Measurements from ENCODE around the gene RAB35. TPM values are rescaled to one million over a fixed set of nuclear protein-coding genes. Genes with fewer than 3 reads are reported as not detected.
A peak's percentile ranks its signal among the peaks of the same experiment; 100 is the strongest.

RAB35 gene
- total RNA-seq, 1 experiment from 2014 or later, result 68.2 TPM

- CTCF ChIA-PET, result no interaction called here
- intact Hi-C loops (cut with micrococcal nuclease; ENCODE audit: unreplicated experiment), result no loop called here
- H3K27ac Mint-ChIP-seq (ENCODE audit: unreplicated experiment), result no peak overlapping the region
- no peak for DNase-seq
- no peak overlapping the region for H3K4me3 Mint-ChIP-seq (ENCODE audit: low read depth, unreplicated experiment)
- H3K36me3 Mint-ChIP-seq (ENCODE audit: insufficient read depth, unreplicated experiment), result peaks cover 40% of the 10 kb centered on the region
- no TSS peak for BruUV-seq (replicated peaks)
- TF ChIP-seq CTCF (IDR thresholded peaks at IDR 0.05; ENCODE audit: unreplicated experiment), result no peak
- peaks cover 15% of the 10 kb centered on the region for H3K4me1 Mint-ChIP-seq (ENCODE audit: low read depth, unreplicated experiment)
- H3K9me3 Mint-ChIP-seq (ENCODE audit: low read depth, unreplicated experiment), result no peaks in the 10 kb centered on the region
- no peaks in the 10 kb centered on the region for H3K27me3 Mint-ChIP-seq (ENCODE audit: unreplicated experiment)
Observed at GRCh38 chr12:120110550-120111501, 5.7 kb downstream of the RAB35 start.

- BruUV-seq (replicated peaks), result no TSS peak
- peaks cover 11% of the 10 kb centered on the region for H3K4me1 Mint-ChIP-seq (ENCODE audit: low read depth, unreplicated experiment)
- H3K27me3 Mint-ChIP-seq (ENCODE audit: unreplicated experiment), result no peaks in the 10 kb centered on the region
- no peak overlapping the region for H3K27ac Mint-ChIP-seq (ENCODE audit: unreplicated experiment)
- H3K4me3 Mint-ChIP-seq (ENCODE audit: low read depth, unreplicated experiment), result no peak overlapping the region
- no peak for DNase-seq
- H3K36me3 Mint-ChIP-seq (ENCODE audit: insufficient read depth, unreplicated experiment), result peaks cover 38% of the 10 kb centered on the region
- no peaks in the 10 kb centered on the region for H3K9me3 Mint-ChIP-seq (ENCODE audit: low read depth, unreplicated experiment)
- CTCF ChIA-PET, result interaction anchor here (1.2 kb wide), 1 partner anchor 23 kb away, joined by 8 read pairs; no protein-coding TSS in a partner anchor
- no peak for TF ChIP-seq CTCF (IDR thresholded peaks at IDR 0.05; ENCODE audit: unreplicated experiment)
- intact Hi-C loops (cut with micrococcal nuclease; ENCODE audit: unreplicated experiment), result no loop called here
Observed at GRCh38 chr12:120109570-120110267, 6.8 kb downstream of the RAB35 start.

- peaks cover 52% of the 10 kb centered on the region for H3K36me3 Mint-ChIP-seq (ENCODE audit: insufficient read depth, unreplicated experiment)
- peaks cover 10% of the 10 kb centered on the region for H3K4me1 Mint-ChIP-seq (ENCODE audit: low read depth, unreplicated experiment)
- H3K27ac Mint-ChIP-seq (ENCODE audit: unreplicated experiment), result no peak overlapping the region
- TSS peak; percentile 29 for BruUV-seq (replicated peaks)
- CTCF ChIA-PET, result no interaction called here
- H3K27me3 Mint-ChIP-seq (ENCODE audit: unreplicated experiment), result no peaks in the 10 kb centered on the region
- H3K4me3 Mint-ChIP-seq (ENCODE audit: low read depth, unreplicated experiment), result no peak overlapping the region
- H3K9me3 Mint-ChIP-seq (ENCODE audit: low read depth, unreplicated experiment), result no peaks in the 10 kb centered on the region
- no peak for DNase-seq
- intact Hi-C loops (cut with micrococcal nuclease; ENCODE audit: unreplicated experiment), result no loop called here
- TF ChIP-seq CTCF (IDR thresholded peaks at IDR 0.05; ENCODE audit: unreplicated experiment), result no peak
Observed at GRCh38 chr12:120106151-120106550, 10.4 kb downstream of the RAB35 start.

- TF ChIP-seq CTCF (IDR thresholded peaks at IDR 0.05; ENCODE audit: unreplicated experiment), result no peak
- no TSS peak for BruUV-seq (replicated peaks)
- H3K4me3 Mint-ChIP-seq (ENCODE audit: low read depth, unreplicated experiment), result no peak overlapping the region
- peaks cover 10% of the 10 kb centered on the region for H3K4me1 Mint-ChIP-seq (ENCODE audit: low read depth, unreplicated experiment)
- no peaks in the 10 kb centered on the region for H3K27me3 Mint-ChIP-seq (ENCODE audit: unreplicated experiment)
- peaks cover 57% of the 10 kb centered on the region for H3K36me3 Mint-ChIP-seq (ENCODE audit: insufficient read depth, unreplicated experiment)
- CTCF ChIA-PET, result no interaction called here
- DNase-seq, result no peak
- H3K27ac Mint-ChIP-seq (ENCODE audit: unreplicated experiment), result peak overlapping the region; percentile 27
- intact Hi-C loops (cut with micrococcal nuclease; ENCODE audit: unreplicated experiment), result no loop called here
- no peaks in the 10 kb centered on the region for H3K9me3 Mint-ChIP-seq (ENCODE audit: low read depth, unreplicated experiment)
Observed at GRCh38 chr12:120103371-120103770, 13.2 kb downstream of the RAB35 start.
